ENCODE data around the gene KCNT2.

DNA sequence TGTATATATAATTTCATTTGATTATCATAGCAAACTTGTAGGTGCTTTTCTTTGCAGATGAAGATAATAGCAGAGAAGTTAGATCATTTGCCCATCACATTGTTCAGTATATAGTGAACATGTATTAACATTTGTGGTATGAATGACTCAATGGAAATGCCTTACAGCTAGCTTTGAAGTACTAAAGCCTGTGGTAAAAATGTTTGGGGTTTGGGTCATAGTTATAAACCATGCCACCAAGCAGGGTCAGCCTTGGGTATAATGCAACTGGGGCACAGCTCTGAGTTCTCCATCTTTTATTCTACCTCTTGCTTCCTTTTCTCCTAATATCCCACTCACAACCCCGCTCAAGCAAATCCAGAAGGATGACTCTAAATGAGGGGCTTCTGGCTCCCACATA is 141.6 kb downstream of the KCNT2 start:
- no peak for TF ChIP-seq CTCF (IDR thresholded peaks at IDR 0.05)
- no peak for TF ChIP-seq EP300 (IDR thresholded peaks at IDR 0.05)

Data from sigmoid colon (tissue), 4 donors.